DMS79 treated with DMSO at 0.1 percent for 48 hours (cell line): ENCODE results near the gene GNAZ.

ENCODE experiments used
- DNase-seq: peaks from one replicate; lab custom pipeline; 2025; lab: John Stamatoyannopoulos, UW

Gene GNAZ

GRCh38 chr22:23077627-23078461 lies 7.5 kb downstream of the GNAZ start:
- DNase-seq: no peak

- no peak for DNase-seq
These were observed 8.1 kb downstream of the GNAZ start for GRCh38 chr22:23078462-23078787.

- DNase-seq: no peak
These were observed 9.0 kb downstream of the GNAZ start for GRCh38 chr22:23079240-23079768.

- no peak for DNase-seq
These were observed 9.6 kb downstream of the GNAZ start for GRCh38 chr22:23079814-23080521.

GRCh38 chr22:23080613-23081290 lies 10.4 kb downstream of the GNAZ start:
- no peak for DNase-seq

GRCh38 chr22:23082534-23083314 lies 12.4 kb downstream of the GNAZ start:
- DNase-seq: no peak

GRCh38 chr22:23083315-23084021 lies 13.1 kb downstream of the GNAZ start:
- no peak for DNase-seq

- DNase-seq: no peak
These were observed 14.4 kb downstream of the GNAZ start for GRCh38 chr22:23084453-23085350.

- no peak for DNase-seq
These were observed 15.0 kb downstream of the GNAZ start for GRCh38 chr22:23085351-23085671.

- DNase-seq: no peak
These were observed 15.5 kb downstream of the GNAZ start for GRCh38 chr22:23085785-23086184.

GRCh38 chr22:23086263-23086662 lies 15.9 kb downstream of the GNAZ start:
- DNase-seq: no peak

GRCh38 chr22:23086787-23087186 lies 16.5 kb downstream of the GNAZ start:
- no peak for DNase-seq

- no peak for DNase-seq
These were observed 17.9 kb downstream of the GNAZ start for GRCh38 chr22:23088199-23088604.

- no peak for DNase-seq
These were observed 18.7 kb downstream of the GNAZ start for GRCh38 chr22:23089010-23089409.

GRCh38 chr22:23089633-23090456 lies 19.5 kb downstream of the GNAZ start:
- DNase-seq: no peak

GRCh38 chr22:23090457-23090835 lies 20.1 kb downstream of the GNAZ start:
- DNase-seq: no peak

GRCh38 chr22:23091760-23092159 lies 21.4 kb downstream of the GNAZ start:
- no peak for DNase-seq

GRCh38 chr22:23092217-23092955 lies 22.1 kb downstream of the GNAZ start:
- no peak for DNase-seq
